ENCODE results near the gene SRPK1.
"Not testable (repeated sequence)": the region's sequence is repeated elsewhere in the genome, so short reads cannot be mapped to it uniquely, and the experiment has no call there.

The SRPK1 gene

DNA sequence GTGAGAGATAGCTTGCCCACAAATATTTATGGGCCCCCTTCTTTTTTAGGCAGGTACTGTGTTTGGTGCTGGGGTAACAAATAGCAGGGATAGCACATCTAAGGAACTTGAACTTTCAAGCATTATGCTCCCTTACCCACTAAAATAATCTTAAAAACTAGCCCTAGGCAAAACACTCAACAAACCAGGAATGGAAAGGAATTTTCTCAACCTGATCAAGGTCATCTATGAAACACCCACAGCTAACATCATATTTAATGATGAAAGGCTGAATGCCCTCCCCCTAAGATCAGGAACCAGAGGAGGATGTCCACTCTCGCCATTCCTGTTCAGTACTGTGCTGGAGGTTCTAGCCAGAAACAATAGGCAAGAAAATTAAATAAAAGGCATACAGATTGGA is 8.7 kb upstream of the SRPK1 start:
- DNase-seq: no peak

DNA sequence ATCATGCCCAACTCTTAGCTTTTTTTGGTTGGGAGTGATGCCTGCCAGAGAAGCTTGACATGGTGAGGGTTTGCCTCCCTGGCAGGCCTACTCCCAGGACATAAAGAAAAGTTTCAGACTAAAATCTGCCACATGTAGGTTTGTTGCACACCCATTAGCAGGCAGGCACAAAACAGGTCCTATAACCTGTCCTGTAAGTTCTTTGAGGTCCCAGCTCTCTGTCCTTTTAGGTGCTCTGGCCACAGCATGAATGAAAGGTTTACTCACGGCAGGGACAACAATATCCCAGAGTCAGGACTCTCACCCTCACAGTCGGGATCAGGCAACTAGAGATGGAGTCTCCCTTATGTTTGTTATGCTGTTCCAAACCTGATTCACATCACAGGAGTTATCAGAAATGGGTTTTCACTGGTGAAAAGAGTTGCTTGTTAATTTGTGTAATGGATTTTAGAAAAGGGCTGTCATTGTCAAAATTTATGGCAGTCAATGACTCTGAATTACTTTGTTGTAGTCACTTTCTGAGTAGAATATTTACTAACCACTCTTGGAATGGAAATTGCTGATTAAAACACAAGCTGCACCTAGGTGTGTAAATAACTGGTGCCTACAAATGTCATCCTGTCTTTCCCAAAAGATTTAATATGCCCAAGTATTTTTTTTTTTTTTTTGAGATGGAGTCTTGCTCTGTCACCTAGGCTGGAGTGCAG is 5.8 kb upstream of the SRPK1 start:
- no peak for DNase-seq

DNA sequence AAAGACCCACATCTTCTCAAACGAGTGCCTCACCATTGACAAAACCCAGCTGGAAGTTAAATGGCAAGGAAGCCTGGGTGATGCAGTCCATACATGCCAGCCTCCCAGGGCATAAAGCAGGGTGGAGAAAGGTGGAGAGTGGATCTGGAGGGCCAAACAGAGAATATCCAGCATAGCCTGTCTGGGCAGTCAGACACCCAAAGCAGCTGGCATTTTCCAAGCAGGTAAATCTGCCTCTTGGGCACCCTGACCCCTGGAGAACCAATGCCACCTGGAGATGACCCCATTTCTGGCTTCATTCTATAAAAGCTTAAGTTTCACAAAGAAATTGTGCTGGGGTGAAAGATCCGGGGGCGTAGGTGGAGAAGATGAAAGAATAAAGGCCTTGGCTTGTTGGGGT is 5.1 kb upstream of the SRPK1 start:
- DNase-seq: no peak

DNA sequence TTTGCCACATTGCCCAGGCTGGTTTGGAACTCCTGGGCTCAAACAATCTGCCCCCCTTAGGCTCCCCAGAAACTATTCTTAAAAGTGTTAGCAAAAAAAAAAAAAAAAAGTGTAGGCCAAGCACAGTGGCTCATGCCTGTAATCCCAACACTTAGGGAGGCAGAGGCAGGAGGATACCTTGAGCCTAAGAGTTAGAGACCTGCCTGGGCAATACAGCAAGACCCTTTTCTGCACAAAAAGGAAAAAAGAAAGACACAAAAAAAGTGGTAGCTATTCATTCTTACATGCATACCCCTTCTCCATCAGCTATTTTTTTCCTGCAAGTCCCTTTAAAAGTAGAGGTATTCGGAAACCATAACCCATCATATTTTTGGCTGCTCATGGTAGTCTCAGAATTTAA is 3.2 kb upstream of the SRPK1 start:
- DNase-seq: no peak

DNA sequence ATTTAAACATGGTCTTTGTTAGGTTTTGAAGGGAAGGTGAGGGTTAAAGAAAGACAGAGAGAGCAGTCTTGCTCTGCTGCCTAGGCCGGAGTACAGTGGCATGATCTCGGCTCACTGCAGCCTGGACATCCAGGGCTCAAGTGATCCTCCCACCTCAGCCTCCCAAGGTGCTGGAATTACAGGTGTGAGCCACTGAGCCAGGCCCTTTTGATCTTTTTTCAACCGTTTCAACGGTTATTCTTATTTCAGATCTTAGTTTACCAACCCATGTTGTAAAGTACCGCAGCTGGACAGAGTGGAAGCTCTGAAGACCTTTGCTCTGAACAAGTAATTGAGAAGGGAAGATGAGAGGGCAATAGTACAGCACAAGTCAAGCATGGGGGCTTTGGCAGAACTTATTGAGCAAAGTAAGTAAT is 1.2 kb upstream of the SRPK1 start:
- no peak for DNase-seq

DNA sequence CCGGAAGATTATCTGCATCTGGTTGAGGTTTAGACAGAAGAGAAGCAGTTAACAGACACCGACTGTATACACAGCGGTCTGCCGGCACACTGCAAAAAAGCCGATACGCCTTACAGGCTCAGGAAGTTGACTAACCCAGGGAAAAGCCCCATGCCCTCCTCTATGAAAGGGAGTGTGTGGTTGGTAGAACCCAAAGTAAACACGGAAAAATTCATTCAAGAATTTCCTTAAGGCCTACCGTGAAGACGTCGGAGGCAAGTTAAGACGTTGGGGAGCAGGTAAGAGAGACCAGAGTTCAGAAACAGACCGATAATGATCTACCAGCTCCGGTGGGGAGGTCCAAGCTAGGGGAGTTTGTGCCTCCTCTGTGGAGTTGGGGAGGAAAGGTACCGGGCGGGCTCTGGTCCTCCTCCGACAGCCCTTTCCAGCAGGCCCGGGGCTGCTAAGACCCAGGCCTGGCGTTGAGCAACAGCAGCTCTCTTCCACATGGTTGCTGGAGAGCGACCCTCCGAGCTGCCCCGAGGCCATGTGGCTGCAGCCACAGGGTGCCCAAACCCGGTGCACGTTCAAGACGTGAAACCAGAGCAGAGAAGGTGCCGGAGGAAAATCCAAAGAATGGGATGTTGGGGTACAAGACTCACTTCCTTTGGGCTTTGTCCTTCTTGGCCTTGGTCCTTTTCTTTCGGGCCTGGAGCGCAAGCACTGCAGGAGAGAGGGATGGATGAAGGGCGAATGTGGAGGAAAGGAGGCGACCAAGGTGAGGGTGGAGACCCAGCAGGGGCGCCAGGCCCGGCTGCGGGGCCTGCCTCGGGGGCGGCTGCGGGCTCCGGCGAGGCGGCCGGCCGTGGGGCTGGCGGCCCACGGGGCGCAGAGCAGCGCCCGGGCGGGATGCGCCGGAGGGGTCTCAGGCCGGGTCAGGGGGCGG is 809 bp downstream of the SRPK1 start:
- no peak for DNase-seq

DNA sequence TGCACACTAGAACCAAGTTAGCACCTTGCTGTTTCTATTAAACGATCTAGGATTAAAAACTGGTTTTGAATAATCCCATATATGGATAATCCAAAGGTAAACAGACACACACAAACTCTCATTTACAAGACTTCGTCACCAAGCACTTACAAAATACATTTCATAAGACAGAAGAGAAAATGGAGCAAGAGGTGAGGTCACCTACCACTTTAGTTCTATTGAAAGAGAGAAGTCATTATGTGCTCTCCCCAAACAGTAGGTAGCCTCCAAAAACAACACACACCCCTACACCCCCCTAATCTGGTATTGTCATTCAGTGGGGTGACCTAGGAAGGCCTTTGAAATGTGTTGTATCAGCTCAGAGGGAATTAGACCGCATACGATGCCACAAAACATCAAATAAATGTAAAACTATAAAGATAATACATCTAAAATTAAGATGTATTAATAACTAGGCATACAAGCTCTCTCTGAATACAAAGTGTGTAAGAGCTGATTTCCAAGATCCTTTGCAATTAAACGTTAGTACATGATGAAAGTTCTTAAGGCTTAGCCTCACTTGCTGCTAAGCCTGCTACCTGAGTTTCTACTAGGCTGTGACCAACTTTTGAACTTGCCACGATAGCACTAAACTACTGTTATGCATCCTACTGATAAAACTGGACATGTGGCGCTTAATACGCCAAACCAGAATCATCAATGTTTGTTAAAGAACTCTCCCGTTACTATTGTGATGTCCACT is 1.6 kb downstream of the SRPK1 start:
- DNase-seq: no peak

DNA sequence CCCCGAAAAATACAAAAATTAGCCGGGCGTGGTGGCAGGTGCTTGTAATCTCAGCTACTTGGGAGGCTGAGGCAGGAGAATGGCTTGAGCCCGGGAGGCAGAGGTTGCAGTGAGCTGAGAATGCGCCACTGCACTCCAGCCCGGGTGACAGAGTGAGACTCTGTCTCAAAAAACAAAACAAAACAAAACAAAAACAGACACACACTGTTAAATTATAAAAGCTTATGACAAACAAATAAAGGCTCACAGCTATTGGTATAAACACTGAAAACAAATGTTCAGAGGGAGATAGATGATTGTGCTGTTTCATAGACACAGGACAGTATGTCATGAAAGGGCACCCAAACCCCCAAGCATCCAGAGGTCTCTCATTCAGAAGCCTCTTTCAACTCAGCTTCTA is 4.0 kb downstream of the SRPK1 start:
- not testable (repeated sequence) for DNase-seq

DNA sequence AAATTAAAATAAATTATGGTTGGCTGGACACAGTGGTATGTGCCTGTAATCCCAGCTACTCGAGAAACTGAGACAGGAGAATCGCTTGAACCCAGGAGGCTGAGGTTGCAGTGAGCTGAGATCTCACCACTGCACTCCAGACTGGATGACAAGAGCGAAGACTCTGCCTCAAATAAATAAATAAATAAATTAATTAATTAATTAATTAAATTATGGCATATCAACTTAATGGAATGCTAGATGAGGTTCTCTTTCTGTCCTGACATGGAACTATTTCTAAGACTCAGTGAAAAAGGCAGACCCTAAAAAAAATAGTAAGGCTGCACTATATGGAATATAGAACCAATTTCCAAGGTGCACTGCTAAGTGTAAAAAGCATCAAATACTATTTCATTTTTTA is 4.8 kb downstream of the SRPK1 start:
- no peak for DNase-seq

DNA sequence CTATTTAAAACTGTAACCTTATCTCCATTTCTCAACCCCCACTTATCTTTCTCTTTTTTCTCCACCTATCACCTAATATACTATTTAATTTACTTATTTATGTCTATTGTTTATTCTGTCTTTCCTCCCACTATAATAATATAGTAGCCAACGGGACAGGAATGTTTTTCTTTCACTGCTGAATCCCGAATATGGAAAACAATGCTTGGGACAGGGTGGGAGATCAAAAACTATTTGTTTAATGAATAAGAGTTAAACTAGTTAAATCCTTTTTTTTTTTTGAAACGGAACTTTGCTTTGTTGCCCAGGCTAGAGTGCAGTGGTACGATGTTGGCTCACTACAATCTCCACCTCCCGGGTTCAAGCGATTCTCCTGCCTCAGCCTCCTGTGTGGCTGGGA is 6.4 kb downstream of the SRPK1 start:
- DNase-seq: no peak

DNA sequence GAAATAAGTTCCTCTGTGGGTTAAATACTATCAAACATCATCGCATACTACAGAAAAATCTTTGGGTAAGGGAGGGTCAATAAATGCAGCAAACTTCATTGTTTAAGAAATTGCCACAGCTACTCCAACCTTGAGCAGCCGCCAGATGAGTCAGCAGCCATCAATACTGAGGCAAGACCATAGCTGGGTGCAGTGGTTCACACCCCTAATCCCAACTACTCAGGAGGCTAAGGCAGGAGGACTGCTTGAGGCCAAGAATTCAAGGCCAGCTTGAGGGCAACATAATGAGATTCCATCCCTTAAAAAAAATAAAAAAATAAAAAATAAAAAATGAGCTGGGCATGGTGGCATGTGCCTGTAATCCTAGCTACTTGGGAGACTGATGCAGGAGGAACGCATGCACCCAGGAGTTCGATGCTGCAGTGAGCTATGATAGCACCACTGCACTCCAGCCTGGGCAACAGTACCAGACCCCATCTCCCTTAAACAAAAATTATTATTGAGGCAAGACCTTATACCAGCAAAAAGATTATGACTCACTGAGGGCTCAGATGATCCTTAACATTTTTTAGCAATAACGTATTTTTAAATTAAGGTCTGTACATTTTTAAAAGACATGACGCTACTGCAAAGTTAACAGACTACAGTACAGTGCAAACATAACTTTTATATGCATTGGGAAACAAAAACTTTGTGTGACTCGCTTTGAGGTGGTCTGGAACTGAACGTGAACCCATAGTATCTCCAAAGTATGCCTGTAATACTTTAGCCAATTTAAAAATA is 8.8 kb downstream of the SRPK1 start:
- DNase-seq: no peak

DNA sequence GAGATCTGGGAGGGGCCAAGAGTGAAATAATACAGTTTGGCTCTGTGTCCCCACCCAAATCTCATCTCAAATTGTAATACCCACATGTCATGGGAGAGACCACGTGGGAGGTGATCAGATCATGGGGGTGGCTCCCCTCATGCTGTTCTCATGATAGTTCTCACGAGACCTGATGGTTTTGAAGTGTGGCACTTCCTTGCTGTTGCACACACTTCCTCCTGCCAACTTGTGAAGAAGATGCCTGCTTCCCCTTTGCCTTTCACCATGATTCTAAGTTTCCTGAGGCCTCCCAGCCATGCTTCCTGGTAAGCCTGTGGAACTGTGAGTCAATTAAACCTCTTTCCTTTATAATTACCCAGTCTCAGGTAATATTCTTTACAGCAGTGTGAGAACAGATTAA is 11.3 kb downstream of the SRPK1 start:
- DNase-seq: not testable (repeated sequence)

DNA sequence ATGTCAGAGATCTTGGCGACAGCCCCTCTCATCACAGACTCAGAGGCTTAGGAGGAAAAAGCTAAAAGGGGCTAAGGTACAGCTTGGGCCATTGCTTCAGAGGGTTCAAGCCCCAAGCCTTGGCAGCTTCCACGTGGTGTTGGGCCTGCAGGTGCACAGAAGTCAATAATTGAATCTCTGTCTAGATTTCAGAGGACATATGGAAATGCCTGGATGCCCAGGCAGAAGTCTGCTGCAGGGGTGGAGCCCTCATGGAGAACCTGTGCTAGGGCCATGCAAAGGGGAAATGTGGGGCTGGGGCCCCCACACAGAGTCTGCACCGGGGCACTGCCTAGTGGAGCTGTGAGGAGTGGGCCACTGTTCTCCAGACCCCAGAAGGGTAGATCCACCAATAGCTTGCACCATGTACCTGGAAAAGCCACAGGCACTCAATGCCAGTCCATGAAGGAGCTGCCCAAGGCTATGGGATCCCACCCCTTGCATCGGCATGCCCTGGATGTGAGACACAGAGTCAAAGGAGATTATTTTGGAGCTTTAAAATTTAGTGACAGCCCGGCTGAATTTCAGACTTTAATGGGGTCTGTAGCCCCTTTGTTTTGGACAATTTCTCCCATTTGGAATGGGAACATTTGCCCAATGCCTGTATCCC is 12.0 kb downstream of the SRPK1 start:
- not testable (repeated sequence) for DNase-seq

DNA sequence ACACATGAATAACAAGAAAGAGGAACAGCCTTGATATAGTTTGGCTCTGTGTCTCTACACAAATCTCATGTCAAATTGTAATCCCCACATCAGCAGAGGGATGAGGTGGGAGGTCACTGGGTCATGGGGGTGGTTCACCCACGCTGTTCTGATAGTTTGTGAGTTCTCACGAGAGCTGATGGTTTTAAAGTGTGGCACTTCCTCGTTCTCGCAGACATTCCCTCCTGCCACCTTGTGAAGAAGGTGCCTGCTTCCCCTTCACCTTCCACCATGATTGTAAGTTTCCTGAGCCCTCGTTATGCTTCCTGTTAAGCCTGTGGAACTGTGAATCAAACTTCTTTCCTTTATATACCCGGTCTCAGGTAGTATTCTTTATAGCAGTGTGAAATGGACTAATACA is 13.1 kb downstream of the SRPK1 start:
- DNase-seq: no peak

DNA sequence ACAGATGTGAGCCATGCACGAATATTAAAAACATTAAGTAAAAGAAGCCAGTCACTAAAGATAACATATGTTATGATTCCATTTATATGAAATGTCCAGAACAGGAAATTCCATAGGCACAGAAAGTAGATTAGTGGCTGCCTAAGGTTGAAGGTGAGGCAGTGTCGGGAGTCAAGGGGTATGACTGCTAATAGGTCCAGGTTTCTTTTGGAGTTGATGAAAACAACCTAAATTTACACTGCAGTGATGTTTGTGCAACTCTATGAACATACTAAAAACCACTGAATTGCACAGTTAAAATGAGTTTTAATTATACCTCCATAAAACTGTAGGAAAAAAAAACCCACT is 14.4 kb downstream of the SRPK1 start:
- no peak for DNase-seq

DNA sequence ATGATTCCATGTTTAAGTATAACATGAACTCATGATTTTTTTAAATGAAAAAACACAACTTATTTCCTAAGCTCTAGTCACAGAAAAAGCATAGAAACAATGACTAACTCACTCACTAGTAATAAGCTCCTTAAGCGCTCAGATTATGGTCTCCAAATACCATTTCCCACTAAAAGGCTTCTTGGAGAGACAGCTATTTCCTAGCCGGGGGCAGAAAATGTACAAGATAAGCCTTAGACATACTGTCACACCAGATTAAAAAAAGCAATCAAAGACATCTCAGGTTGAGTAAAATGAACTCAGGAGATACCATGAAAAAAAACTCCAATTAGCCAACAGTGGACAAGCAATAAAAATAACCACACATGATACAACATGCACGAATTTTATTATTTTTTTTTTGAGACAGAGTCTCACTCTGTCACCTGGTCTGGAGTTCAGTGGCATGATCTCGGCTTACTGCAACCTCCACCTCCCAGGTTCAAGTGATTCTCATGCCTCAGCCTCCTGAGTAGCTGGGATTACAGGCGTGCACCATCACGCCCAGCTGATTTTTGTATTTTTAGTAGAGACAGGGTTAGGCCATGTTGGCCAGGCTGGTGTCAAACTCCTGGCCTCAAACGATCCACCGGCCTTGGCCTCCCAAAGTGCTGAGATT is 14.9 kb downstream of the SRPK1 start:
- no peak for DNase-seq

DNA sequence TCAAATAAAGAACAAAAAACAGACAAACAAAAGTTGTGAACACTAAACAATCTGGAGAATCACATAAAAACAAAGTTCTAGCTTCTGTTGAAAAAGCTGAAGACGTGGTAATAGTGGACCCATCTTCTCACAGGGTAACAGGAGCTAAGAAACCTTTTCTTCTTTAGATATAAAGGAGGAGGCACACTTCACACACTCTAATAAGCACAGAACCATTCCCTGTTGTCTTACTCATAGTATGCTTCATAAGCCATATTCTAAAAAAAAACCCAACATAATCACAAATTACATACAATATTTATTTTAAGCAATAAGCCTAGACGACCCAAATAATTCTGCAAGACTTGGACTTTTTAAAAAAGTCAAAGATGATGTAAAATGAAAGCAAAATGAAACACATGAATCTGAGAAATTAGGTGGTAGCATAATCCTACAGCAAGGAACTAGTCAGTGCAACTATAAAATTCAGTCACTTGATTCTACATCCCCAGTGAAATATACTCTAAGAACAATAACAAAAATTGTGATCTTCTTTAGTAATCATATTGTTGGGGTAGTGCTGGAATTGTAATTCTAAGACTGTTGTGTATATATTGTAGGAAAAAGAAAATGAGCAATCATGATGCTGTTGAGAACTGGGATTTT is 15.6 kb downstream of the SRPK1 start:
- no peak for DNase-seq

DNA sequence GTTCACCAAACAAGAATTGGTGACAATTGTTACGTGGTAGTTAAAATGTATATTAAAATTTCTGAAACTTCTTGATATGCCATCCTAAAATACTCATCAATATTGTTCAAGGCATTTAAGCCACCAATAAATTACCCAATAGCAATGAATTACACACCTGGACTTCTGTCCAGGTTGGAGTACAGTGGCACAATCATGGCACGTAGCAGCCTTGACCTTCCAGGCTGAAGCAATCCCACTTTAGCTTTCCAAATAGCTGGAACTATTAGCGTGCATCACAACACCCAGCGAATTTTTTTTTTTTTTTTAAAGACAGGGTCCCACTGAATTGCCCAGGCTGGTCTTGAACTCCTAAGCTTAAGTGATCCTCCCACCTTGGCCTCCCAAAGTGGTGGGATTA is 17.2 kb downstream of the SRPK1 start:
- no peak for DNase-seq

DNA sequence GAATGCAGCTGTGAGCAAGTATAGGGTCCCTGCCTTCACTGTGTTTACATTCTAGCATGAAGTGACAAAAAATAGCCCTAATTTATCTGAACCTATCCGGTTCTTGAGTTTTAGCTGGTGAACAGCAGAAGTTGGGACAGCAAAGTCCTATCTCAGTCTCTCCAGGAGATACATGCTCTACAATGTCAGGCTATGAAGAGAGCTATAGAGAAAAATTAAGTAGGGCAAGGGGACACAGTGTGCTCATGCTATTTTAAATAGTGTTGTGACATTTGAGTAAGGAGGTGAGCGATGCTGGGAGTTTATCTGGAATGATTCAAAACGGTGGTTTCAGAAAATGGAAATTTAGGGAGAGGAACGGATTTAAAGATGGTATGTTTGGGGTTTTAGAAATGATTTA is 20.4 kb downstream of the SRPK1 start:
- DNase-seq: no peak

DNA sequence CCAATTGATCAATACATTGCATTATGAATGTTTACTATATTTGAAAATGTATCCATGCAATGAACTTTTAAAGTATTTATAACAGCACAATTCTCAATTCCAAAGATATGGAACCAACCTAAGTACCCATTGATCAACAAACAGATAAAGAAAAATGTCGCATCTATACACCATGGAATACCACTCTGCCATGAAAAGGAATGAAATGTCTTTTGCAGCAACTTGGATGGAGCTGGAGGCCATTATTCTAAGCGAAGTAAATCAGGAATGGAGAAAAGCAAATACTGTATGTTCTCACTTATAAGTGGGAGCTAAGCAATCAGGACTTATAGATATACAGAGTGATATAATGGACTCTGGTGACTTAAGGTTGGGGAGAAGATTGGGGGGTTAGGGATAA is 22.9 kb downstream of the SRPK1 start:
- DNase-seq: no peak

DNA sequence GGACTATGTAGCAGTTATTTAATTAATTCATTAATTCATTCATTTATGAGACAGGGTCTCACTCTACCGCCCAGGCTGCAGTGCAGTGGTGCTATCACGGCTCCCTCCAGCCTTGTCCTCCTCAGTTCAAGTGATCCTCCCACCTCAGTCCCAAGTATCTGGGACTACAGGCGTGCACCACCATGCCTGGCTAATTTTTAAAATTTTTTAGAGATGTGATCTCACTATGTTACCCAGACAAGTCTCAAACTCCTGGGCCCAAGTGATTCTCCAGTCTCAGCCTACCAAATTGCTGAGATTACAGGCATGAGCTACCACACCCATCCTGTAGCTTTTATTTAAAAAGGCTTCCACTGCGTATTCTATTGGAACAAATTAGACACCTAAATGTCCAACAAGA is 23.4 kb downstream of the SRPK1 start:
- DNase-seq: no peak
